ENCODE measurements around the gene ZNF567. TPM values are rescaled to one million over a fixed set of nuclear protein-coding genes. Genes with fewer than 3 reads are reported as not detected.

The ZNF567 gene
- total RNA-seq (10 to 100 TPM in 2 of 5 experiments, 1 to 10 TPM in 3; 7.0 to 18.3 (median 9.3) TPM), polyA plus RNA-seq (10 to 100 TPM in 1 of 2 donors, 1 to 10 TPM in 1; 9.5 to 10.9 TPM), total RNA-seq (13.7 reads per million, percentile 42 among the genes with 10 or more reads in this experiment)

DNA sequence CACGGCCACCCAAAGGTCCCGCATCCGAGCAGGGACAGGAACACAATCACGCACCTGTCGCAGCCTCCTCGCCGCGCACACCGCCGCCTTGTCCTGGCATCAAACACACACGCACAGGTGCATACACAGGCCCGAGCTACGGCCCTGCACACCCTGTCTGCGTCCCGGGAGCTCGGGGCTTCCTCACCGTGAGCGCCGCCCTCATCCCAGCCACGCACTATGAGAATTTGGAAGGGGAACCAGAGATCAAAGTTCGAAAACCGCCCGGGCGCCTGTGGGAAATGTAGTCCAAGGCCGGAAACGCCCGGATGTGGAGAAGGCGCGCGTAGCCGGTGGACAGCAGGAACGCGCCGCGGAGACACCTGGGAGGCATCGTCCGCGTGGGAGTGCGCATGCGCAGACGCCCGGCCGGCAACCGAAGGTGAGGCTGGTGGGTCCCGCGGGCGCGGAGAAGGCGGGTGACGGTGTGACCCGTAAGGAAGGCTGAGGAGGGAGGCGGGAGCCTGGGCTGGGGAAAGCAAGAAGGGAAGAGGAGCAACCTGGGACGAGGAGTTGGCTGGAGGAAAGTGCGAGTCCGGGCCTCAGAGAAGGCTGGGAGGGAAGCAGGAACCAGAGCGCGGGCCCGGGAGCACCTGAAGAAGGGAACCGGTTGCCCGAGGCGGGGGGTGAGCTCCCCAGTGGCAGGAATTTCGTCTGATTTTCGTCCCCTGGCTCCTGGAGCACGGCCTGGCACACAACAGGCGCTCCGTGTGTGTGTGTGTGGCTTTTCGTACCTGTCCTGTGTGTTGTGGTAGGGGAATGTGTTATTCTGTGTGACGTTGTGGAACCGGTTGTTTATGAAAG lies at the start of gene ZNF567:
Gene ZNF567 (plus strand): TSS at position 399 of the 843 bp plus-strand sequence. CDS start 7,256 bp downstream, outside the sequence.
- peaks cover 3 to 84% (median 26%) of the 10 kb centered on the region in 11 donors for H3K9me3 Mint-ChIP-seq
- CTCF ChIA-PET: no interaction called here

DNA sequence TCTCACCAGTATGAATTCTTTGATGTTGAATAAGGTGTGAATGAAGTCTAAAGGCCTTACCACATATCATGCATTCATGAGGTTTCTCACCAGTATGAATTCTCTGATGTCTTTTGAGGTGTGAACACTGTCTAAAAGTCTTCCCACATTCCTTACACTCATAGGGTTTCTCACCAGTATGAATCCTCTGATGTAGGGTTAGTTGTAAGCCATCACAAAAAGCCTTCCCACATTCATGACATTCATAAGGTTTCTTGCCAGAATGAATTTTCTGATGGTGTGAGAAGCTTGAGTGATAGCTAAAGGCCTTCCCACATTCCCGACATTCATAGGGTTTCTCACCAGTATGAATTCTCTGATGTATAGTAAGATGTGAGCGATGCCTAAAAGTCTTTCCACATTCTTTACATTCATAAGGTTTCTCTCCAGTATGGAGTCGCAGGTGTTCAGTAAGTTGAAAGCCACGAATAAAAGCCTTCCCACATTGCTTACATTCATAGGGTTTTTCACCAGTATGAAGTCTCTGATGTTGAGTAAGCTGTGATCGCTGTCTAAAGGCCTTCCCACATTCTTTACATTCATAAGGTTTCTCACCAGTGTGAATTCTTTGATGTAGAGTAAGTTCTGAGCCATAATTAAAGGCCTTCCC lies 48.4 kb upstream of the ZNF567 start:
- ChIA-PET CTCF (interaction anchor here (0.7 kb wide), 1 partner anchor 329 kb away, joined by 3 read pairs; no protein-coding TSS in a partner anchor), POLR2A (no interaction called here)
- Histone ChIP-seq H3K4me1 (ENCODE audit: control insufficient read depth in 2 of 2, insufficient read depth in 2 of 2, low read length in 2 of 2) (no peaks in the 10 kb centered on the region), H3K36me3 (ENCODE audit: control insufficient read depth in 2 of 3, insufficient read depth in 3 of 3, low read length in 3 of 3) (peaks cover 0 to 31% (median 5%) of the 10 kb centered on the region in 3 experiments), H3K27me3 (ENCODE audit: control insufficient read depth in 2 of 2, insufficient read depth in 2 of 2, low read length in 2 of 2) (no peaks in the 10 kb centered on the region), H3K4me3 (ENCODE audit: low read length) (no peak overlapping the region), H3K9me3 (ENCODE audit: control insufficient read depth in 2 of 3, low read length in 3 of 3) (peaks cover 31 to 93% (median 33%) of the 10 kb centered on the region in 3 experiments), H3K27ac (ENCODE audit: low read depth, low read length) (no peak overlapping the region)
- Mint-ChIP-seq H3K4me3 (no peak overlapping the region), H3K36me3 (peaks cover 20 to 64% (median 57%) of the 10 kb centered on the region in 5 donors), H3K27ac (no peak overlapping the region), H3K27me3 (no peaks in the 10 kb centered on the region), H3K9me3 (peaks cover 6 to 98% (median 74%) of the 10 kb centered on the region in 11 donors), H3K4me1 (no peaks in the 10 kb centered on the region)
- ATAC-seq (no peak), DNase-seq (no peak)
- intact Hi-C loops (cut with micrococcal nuclease): no loop called here

More for the DNA sequence above, at the start of gene ZNF567:
- POLR2A ChIA-PET: interaction anchor here (0.5 to 1.9 kb wide), 7 partner anchors 9 to 522 kb away, joined by 3 to 9 read pairs (median 3); partner anchors contain the start of genes ZNF345, ZNF382 and ZNF850
- H3K4me1 Mint-ChIP-seq: peaks cover 26 to 49% (median 40%) of the 10 kb centered on the region in 7 donors
- H3K36me3 Mint-ChIP-seq: peaks cover 27 to 75% (median 65%) of the 10 kb centered on the region in 5 donors
- Histone ChIP-seq H3K27ac (ENCODE audit: low read depth, low read length) (peak within 1 kb of the TSS; percentile 86), H3K36me3 (ENCODE audit: control insufficient read depth in 2 of 3, insufficient read depth in 3 of 3, low read length in 3 of 3) (peaks cover 0 to 40% (median 7%) of the 10 kb centered on the region in 3 experiments), H3K9me3 (ENCODE audit: control insufficient read depth in 2 of 3, low read length in 3 of 3) (peaks cover 0 to 10% (median 0%) of the 10 kb centered on the region in 3 experiments), H3K4me1 (ENCODE audit: control insufficient read depth in 2 of 2, insufficient read depth in 2 of 2, low read length in 2 of 2) (peaks cover 13 to 22% of the 10 kb centered on the region in 2 donors), H3K4me3 (ENCODE audit: low read length) (peak within 1 kb of the TSS; percentile 85), H3K27me3 (ENCODE audit: control insufficient read depth in 2 of 2, insufficient read depth in 2 of 2, low read length in 2 of 2) (no peaks in the 10 kb centered on the region)
- H3K4me3 Mint-ChIP-seq: peak within 1 kb of the TSS; percentile 94 to 100 (median 98)
- peak within 1 kb of the TSS; percentile 92 to 97 (median 95) for H3K27ac Mint-ChIP-seq
- H3K27me3 Mint-ChIP-seq: peaks cover 0 to 5% (median 0%) of the 10 kb centered on the region in 5 donors
- DNase-seq: peak; percentile 90 to 99 (median 93)
- ATAC-seq: peak; percentile 97
- intact Hi-C loops (cut with micrococcal nuclease): loop anchor here (1.0 to 10.0 kb wide), 32 partner anchors 21 to 1220 kb away; partner anchors contain the start of genes ZNF260 (in 2 of the 2), ZNF345 (in 2 of the 2), ZNF420 (in 2 of the 2) and ZNF461 (in 2 of the 2)

DNA sequence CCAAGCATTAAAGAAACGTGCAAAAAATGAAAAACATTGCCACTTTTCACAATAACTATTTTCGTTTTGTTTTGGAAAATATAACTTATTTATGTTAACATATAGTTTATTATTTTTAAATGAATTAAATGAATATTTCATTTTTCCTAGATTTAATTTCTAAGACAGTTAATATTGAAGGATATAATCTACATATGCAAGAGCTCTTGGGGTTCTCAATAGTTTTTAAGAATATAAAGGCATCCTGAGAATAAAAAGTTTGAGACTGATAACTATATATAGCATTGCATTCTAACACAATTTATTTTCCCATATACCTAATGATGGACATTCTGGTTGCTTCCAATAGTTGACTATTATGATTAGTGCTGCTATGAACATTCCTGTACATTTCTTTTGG lies 40.7 kb upstream of the ZNF567 start:
- ChIA-PET CTCF (no interaction called here), POLR2A (no interaction called here)
- intact Hi-C loops (cut with micrococcal nuclease): no loop called here
- ATAC-seq: no peak
- DNase-seq: no peak
- Histone ChIP-seq H3K36me3 (ENCODE audit: control insufficient read depth in 2 of 3, insufficient read depth in 3 of 3, low read length in 3 of 3) (peaks cover 7 to 48% (median 13%) of the 10 kb centered on the region in 3 experiments), H3K4me1 (ENCODE audit: control insufficient read depth in 2 of 2, insufficient read depth in 2 of 2, low read length in 2 of 2) (no peaks in the 10 kb centered on the region), H3K27me3 (ENCODE audit: control insufficient read depth in 2 of 2, insufficient read depth in 2 of 2, low read length in 2 of 2) (no peaks in the 10 kb centered on the region), H3K4me3 (ENCODE audit: low read length) (no peak overlapping the region), H3K9me3 (ENCODE audit: control insufficient read depth in 2 of 3, low read length in 3 of 3) (peaks cover 12 to 68% (median 12%) of the 10 kb centered on the region in 3 experiments), H3K27ac (ENCODE audit: low read depth, low read length) (no peak overlapping the region)
- Mint-ChIP-seq H3K9me3 (peaks cover 4 to 85% (median 57%) of the 10 kb centered on the region in 11 donors), H3K4me3 (no peak overlapping the region), H3K27me3 (no peaks in the 10 kb centered on the region), H3K4me1 (no peaks in the 10 kb centered on the region), H3K36me3 (peaks cover 19 to 62% (median 61%) of the 10 kb centered on the region in 5 donors), H3K27ac (no peak overlapping the region)

DNA sequence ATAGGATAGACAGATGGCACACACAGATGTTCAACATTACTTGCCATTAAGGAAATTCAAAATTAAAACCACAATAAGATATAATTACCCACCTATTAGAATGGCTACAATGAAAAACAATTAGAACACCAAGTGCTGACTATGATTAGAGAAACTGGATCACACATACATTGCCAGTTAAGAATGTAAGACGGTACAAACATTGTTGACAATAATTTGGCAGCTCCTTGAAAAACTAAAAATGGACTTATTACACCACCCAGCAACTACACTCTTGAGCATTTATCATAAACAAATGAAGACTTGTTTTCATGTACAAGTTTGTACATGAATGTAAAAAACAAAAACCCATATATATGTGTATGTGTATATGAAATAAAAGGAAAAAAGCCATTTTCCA lies 34.5 kb upstream of the ZNF567 start:
- intact Hi-C loops (cut with micrococcal nuclease): no loop called here
- H3K36me3 Mint-ChIP-seq: peaks cover 36 to 79% (median 71%) of the 10 kb centered on the region in 5 donors
- no peak for ATAC-seq
- H3K9me3 Mint-ChIP-seq: peaks cover 11 to 88% (median 54%) of the 10 kb centered on the region in 11 donors
- no peak overlapping the region for H3K27ac Mint-ChIP-seq
- ChIA-PET CTCF (no interaction called here), POLR2A (no interaction called here)
- Histone ChIP-seq H3K27me3 (ENCODE audit: control insufficient read depth in 2 of 2, insufficient read depth in 2 of 2, low read length in 2 of 2) (no peaks in the 10 kb centered on the region), H3K27ac (ENCODE audit: low read depth, low read length) (no peak overlapping the region), H3K9me3 (ENCODE audit: control insufficient read depth in 2 of 3, low read length in 3 of 3) (peaks cover 0 to 56% (median 16%) of the 10 kb centered on the region in 3 experiments), H3K4me3 (ENCODE audit: low read length) (no peak overlapping the region), H3K4me1 (ENCODE audit: control insufficient read depth in 2 of 2, insufficient read depth in 2 of 2, low read length in 2 of 2) (no peaks in the 10 kb centered on the region), H3K36me3 (ENCODE audit: control insufficient read depth in 2 of 3, insufficient read depth in 3 of 3, low read length in 3 of 3) (peaks cover 32 to 83% (median 33%) of the 10 kb centered on the region in 3 experiments)
- DNase-seq: no peak
- H3K27me3 Mint-ChIP-seq: no peaks in the 10 kb centered on the region
- H3K4me3 Mint-ChIP-seq: no peak overlapping the region
- no peaks in the 10 kb centered on the region for H3K4me1 Mint-ChIP-seq

DNA sequence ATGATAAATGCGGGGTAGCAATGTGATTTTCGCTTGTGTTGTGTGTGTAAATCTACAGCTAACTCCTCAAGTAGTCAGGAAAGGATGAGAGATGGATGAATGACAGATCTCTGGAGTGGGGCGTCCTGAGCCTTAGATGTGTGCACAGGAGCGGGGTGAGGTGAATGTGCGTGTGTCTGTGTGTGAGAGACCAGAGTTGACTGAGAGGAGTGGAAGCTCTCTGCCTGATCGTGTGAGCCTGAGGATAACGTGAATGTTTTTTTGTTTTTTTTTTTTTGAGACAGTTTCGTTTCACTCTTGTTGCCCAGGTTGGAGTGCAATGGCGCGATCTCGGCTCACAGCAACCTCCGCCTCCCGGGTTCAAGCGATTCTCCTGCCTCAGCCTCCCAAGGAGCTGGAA lies 21.6 kb upstream of the ZNF567 start:
- peak overlapping the region; percentile 29 to 99 (median 93) for H3K27ac Mint-ChIP-seq
- Histone ChIP-seq H3K27me3 (ENCODE audit: control insufficient read depth in 2 of 2, insufficient read depth in 2 of 2, low read length in 2 of 2) (no peaks in the 10 kb centered on the region), H3K36me3 (ENCODE audit: control insufficient read depth in 2 of 3, insufficient read depth in 3 of 3, low read length in 3 of 3) (peaks cover 0 to 32% (median 0%) of the 10 kb centered on the region in 3 experiments), H3K4me1 (ENCODE audit: control insufficient read depth in 2 of 2, insufficient read depth in 2 of 2, low read length in 2 of 2) (peaks cover 0 to 10% of the 10 kb centered on the region in 2 donors), H3K27ac (ENCODE audit: low read depth, low read length) (no peak overlapping the region), H3K4me3 (ENCODE audit: low read length) (peak overlapping the region; percentile 88), H3K9me3 (ENCODE audit: control insufficient read depth in 2 of 3, low read length in 3 of 3) (peaks cover 0 to 42% (median 6%) of the 10 kb centered on the region in 3 experiments)
- H3K36me3 Mint-ChIP-seq: peaks cover 40 to 77% (median 70%) of the 10 kb centered on the region in 5 donors
- peaks cover 11 to 91% (median 52%) of the 10 kb centered on the region in 11 donors for H3K9me3 Mint-ChIP-seq
- ChIA-PET POLR2A (interaction anchor here (1.4 to 1.8 kb wide), 2 partner anchors 60 to 184 kb away, joined by 3 to 10 read pairs; partner anchors contain the start of genes ZNF345 and ZNF382), CTCF (no interaction called here)
- DNase-seq: peak in 1 of 9 donors; percentile 2
- peak overlapping the region; percentile 91 to 100 (median 98) for H3K4me3 Mint-ChIP-seq
- no peaks in the 10 kb centered on the region for H3K27me3 Mint-ChIP-seq
- H3K4me1 Mint-ChIP-seq: peaks cover 17 to 42% (median 35%) of the 10 kb centered on the region in 7 donors
- intact Hi-C loops (cut with micrococcal nuclease): loop anchor here (1.0 to 10.0 kb wide), 16 partner anchors 21 to 801 kb away; partner anchors contain the start of genes ZNF260 (in 2 of the 2), ZNF345 (in 2 of the 2), ZNF382 (in 2 of the 2) and ZNF567 (in 2 of the 2)
- no peak for ATAC-seq

Measured in naive thymus-derived CD4-positive, alpha-beta T cell (primary cell).